ENCODE results near the gene CDKAL1.

The CDKAL1 gene

GRCh38 chr6:20998748-20999448 is 464.6 kb downstream of the CDKAL1 start:
- DNase-seq (ENCODE audit: low read depth in 2 of 2, low spot score in 1 of 2): no peak

- DNase-seq (ENCODE audit: low read depth in 2 of 2, low spot score in 1 of 2): no peak
Measured at GRCh38 chr6:21000331-21000801, 466.1 kb downstream of the CDKAL1 start.

- no peak for DNase-seq (ENCODE audit: low read depth in 2 of 2, low spot score in 1 of 2)
Measured at GRCh38 chr6:21001736-21002135, 467.5 kb downstream of the CDKAL1 start.

- DNase-seq (ENCODE audit: low read depth in 2 of 2, low spot score in 1 of 2): no peak
Measured at GRCh38 chr6:21003780-21004541, 469.7 kb downstream of the CDKAL1 start.

GRCh38 chr6:21005816-21006570 is 471.7 kb downstream of the CDKAL1 start:
- no peak for DNase-seq (ENCODE audit: low read depth in 2 of 2, low spot score in 1 of 2)

GRCh38 chr6:21019614-21020013 is 485.4 kb downstream of the CDKAL1 start:
- no peak for DNase-seq (ENCODE audit: low read depth in 2 of 2, low spot score in 1 of 2)

GRCh38 chr6:21022343-21023107 is 488.3 kb downstream of the CDKAL1 start:
- DNase-seq (ENCODE audit: low read depth in 2 of 2, low spot score in 1 of 2): no peak

GRCh38 chr6:21023210-21023609 is 489.0 kb downstream of the CDKAL1 start:
- DNase-seq (ENCODE audit: low read depth in 2 of 2, low spot score in 1 of 2): no peak

GRCh38 chr6:21024616-21025015 is 490.4 kb downstream of the CDKAL1 start:
- no peak for DNase-seq (ENCODE audit: low read depth in 2 of 2, low spot score in 1 of 2)

GRCh38 chr6:21026576-21027273 is 492.5 kb downstream of the CDKAL1 start:
- DNase-seq (ENCODE audit: low read depth in 2 of 2, low spot score in 1 of 2): no peak

GRCh38 chr6:21027507-21027906 is 493.2 kb downstream of the CDKAL1 start:
- DNase-seq (ENCODE audit: low read depth in 2 of 2, low spot score in 1 of 2): no peak

GRCh38 chr6:21031182-21031581 is 496.9 kb downstream of the CDKAL1 start:
- no peak for DNase-seq (ENCODE audit: low read depth in 2 of 2, low spot score in 1 of 2)

- DNase-seq (ENCODE audit: low read depth in 2 of 2, low spot score in 1 of 2): no peak
Measured at GRCh38 chr6:21033084-21033483, 498.8 kb downstream of the CDKAL1 start.

- DNase-seq (ENCODE audit: low read depth in 2 of 2, low spot score in 1 of 2): no peak
Measured at GRCh38 chr6:21033575-21034026, 499.3 kb downstream of the CDKAL1 start.

- no peak for DNase-seq (ENCODE audit: low read depth in 2 of 2, low spot score in 1 of 2)
Measured at GRCh38 chr6:21034345-21034744, 500.1 kb downstream of the CDKAL1 start.

- no peak for DNase-seq (ENCODE audit: low read depth in 2 of 2, low spot score in 1 of 2)
Measured at GRCh38 chr6:21037453-21037852, 503.2 kb downstream of the CDKAL1 start.

- no peak for DNase-seq (ENCODE audit: low read depth in 2 of 2, low spot score in 1 of 2)
Measured at GRCh38 chr6:21039926-21040325, 505.7 kb downstream of the CDKAL1 start.

- DNase-seq (ENCODE audit: low read depth in 2 of 2, low spot score in 1 of 2): no peak
Measured at GRCh38 chr6:21045135-21045700, 511.0 kb downstream of the CDKAL1 start.

GRCh38 chr6:21046276-21046675 is 512.0 kb downstream of the CDKAL1 start:
- DNase-seq (ENCODE audit: low read depth in 2 of 2, low spot score in 1 of 2): no peak

GRCh38 chr6:21048047-21048446 is 513.8 kb downstream of the CDKAL1 start:
- DNase-seq (ENCODE audit: low read depth in 2 of 2, low spot score in 1 of 2): no peak
